Rectal smooth muscle tissue (tissue), 1 donor: ENCODE results near the gene TTC23.

ENCODE experiments used
- H3K27ac ChIP-seq: one replicate; pipeline ENCODE4 v1.7.0; 2013; ENCODE audit warnings: low read depth, low read length, inconsistent platforms
- H3K27me3 ChIP-seq: one replicate; pipeline ENCODE4 v1.7.0; 2013; ENCODE audit warnings: low read length; ENCODE audit not compliant: control insufficient read depth, insufficient read depth
- H3K36me3 ChIP-seq: one replicate; pipeline ENCODE4 v1.7.0; 2013; ENCODE audit warnings: low read length; ENCODE audit not compliant: control insufficient read depth, insufficient read depth
- H3K4me1 ChIP-seq: one replicate; pipeline ENCODE4 v1.7.0; 2013; ENCODE audit warnings: low read length; ENCODE audit not compliant: control insufficient read depth, insufficient read depth
- H3K4me3 ChIP-seq: one replicate; pipeline ENCODE4 v1.7.0; 2013; ENCODE audit warnings: low read length
- H3K9ac ChIP-seq: one replicate; pipeline ENCODE4 v1.7.0; 2013; ENCODE audit warnings: low read length

TTC23 gene

DNA sequence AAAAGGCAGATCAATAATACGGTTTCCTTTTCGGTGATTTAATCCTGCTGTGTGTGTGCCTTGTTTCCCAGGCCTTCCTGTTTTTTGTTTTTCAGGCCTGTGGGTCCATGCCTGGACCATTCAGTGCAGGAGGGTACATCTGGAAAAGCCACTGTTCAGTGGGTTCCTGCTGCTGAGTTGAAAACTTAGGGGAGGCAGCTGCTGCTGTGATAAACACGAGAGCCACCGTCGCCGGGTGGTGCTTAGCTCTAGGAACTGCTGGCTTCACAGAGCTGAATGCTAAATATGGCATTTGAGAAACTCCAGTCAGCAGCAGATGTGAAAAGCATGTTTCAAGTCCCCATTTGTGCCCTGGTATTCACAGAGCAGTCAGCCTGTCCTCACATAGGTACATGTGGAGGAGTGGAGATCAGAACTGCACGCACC is 100.5 kb downstream of the TTC23 start:
- no peaks in the 10 kb centered on the region for H3K27me3 ChIP-seq
- H3K4me3 ChIP-seq: no peak overlapping the region
- peak overlapping the region; percentile 75 for H3K27ac ChIP-seq
- no peak overlapping the region for H3K9ac ChIP-seq
- no peaks in the 10 kb centered on the region for H3K36me3 ChIP-seq
- peaks cover 34% of the 10 kb centered on the region for H3K4me1 ChIP-seq

DNA sequence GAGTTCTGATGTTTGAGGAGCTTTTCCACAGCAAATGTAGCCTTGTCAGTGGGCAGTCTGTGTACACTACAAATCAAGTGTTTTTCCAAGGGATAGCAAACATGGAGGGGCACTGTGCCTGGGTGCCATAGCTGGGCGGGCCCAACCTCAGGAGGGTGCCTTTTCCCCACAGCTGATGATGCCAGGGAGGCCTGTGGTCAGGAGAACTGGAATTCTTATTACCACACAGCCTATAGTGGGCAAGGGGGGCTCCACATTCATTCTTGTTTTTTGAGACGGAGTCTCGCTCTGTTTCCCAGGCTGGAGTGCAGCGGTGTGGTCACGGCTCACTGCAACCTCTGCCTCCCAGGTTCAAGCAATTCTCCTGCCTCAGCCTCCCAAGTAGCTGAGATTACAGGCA is 102.7 kb downstream of the TTC23 start:
- H3K9ac ChIP-seq: no peak overlapping the region
- H3K27me3 ChIP-seq: no peaks in the 10 kb centered on the region
- peak overlapping the region; percentile 79 for H3K27ac ChIP-seq
- H3K4me3 ChIP-seq: no peak overlapping the region
- no peaks in the 10 kb centered on the region for H3K36me3 ChIP-seq
- H3K4me1 ChIP-seq: peaks cover 41% of the 10 kb centered on the region

DNA sequence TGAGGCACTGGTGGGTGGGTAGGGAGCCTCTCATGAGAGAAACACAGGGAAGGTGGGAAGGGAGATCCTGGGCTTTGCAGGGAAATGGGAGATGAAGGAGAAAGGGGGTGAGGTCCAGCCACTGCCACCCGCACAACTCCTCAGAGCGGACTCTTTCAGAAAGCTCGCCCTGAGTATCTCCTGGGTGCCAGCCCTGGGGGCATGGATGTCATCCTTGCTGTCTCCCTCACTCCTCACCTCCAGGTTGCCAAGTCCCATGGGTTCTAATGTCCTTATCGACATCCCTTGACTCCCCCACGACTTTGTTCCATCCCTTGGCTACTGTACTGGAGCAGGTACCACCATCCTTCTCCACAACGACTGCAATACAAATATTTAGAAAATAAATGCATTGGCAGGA is 103.6 kb downstream of the TTC23 start:
- H3K4me3 ChIP-seq: no peak overlapping the region
- no peak overlapping the region for H3K9ac ChIP-seq
- no peaks in the 10 kb centered on the region for H3K36me3 ChIP-seq
- peak overlapping the region; percentile 79 for H3K27ac ChIP-seq
- H3K4me1 ChIP-seq: peaks cover 41% of the 10 kb centered on the region
- no peaks in the 10 kb centered on the region for H3K27me3 ChIP-seq

DNA sequence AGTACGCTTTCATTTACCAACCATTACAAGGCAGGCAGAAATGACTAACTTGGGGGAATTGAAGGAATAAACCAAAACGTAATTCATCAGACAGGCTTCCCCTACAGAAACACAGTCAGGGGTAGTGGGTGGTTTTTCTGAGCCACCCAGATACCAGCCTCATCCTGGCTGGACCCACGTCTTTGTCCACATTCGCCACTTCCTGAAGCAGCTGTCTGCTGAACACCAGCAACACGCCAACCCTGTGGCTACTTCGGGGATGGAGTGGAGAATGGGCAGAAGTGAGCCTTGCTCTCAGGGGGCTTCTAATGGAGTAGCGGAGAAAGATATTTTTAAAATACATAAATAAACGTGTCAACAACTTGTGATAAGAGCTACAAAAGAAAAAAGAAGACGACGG is 104.4 kb downstream of the TTC23 start:
- H3K4me1 ChIP-seq: peaks cover 41% of the 10 kb centered on the region

DNA sequence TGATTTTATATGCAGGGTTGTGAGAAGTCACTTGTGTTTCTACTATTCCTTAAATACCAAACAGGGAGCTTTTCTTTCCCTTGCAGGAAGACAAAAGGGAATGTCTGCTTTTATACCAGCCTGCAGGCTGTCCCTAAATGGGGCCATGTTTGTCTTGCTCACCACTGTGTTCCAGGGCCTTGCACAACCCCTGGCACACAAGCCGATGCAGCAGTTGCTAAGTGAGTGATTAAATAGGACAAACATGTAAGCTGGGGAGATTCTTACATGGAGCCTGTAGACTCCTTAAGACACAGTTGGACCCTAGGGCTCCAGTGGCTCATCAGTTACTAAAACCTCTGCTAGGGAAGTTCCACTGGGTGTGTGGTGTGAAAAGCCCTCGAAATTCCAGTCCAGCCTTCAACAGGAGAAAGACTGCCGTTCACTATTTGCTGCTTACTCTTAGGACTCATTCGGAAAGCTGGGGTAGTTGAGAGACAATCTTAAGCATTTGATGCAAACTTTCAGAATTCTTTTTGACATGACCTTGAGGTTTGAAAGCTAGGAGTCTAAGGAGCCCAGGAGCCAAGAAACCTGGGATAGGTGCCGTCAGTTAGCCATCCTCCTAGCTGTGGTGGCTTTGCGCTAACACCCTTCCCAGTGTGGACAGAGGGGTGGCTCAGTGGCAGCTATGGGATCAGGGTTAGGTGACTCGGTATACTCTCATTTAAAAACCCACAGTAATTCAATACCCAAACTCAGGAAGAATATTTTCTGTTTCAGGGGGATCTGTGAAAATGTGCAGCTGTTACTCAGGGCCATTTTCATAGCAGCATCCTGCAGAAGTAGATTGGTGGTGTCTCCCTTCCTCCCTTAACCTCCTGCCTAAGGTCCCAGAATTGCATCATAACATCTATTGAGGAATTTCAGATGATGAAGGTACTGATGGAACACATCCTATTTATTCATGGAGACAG is 105.4 kb downstream of the TTC23 start:
- Histone ChIP-seq H3K27me3 (no peaks in the 10 kb centered on the region), H3K9ac (no peak overlapping the region), H3K27ac (peak overlapping the region; percentile 79), H3K36me3 (no peaks in the 10 kb centered on the region), H3K4me3 (no peak overlapping the region), H3K4me1 (peaks cover 36% of the 10 kb centered on the region)

More for the DNA sequence above, 104.4 kb downstream of the TTC23 start:
- peak overlapping the region; percentile 79 for H3K27ac ChIP-seq
- no peaks in the 10 kb centered on the region for H3K27me3 ChIP-seq
- H3K9ac ChIP-seq: no peak overlapping the region
- no peak overlapping the region for H3K4me3 ChIP-seq
- H3K36me3 ChIP-seq: no peaks in the 10 kb centered on the region

DNA sequence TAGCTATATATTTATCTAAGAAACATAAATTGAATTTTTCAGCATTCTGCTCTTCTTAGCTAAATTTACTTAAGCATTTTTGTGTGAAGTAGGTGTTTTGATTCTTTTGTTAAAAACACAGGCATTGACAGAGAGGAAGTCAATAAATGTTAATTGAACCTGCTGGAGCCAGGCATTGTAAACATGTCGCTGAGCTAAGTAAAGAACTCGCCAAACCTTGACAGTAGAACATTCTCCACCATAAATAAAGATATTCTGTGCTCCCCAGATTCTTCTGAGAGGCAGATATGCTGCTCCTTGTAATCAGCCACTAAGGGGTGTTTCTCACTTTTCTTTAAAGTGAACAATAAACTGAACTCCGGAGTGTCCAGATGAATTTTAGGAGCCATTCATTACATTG is 106.1 kb downstream of the TTC23 start:
- H3K27ac ChIP-seq: peak overlapping the region; percentile 79
- no peak overlapping the region for H3K9ac ChIP-seq
- no peak overlapping the region for H3K4me3 ChIP-seq
- H3K27me3 ChIP-seq: no peaks in the 10 kb centered on the region
- H3K4me1 ChIP-seq: peaks cover 29% of the 10 kb centered on the region
- H3K36me3 ChIP-seq: no peaks in the 10 kb centered on the region

DNA sequence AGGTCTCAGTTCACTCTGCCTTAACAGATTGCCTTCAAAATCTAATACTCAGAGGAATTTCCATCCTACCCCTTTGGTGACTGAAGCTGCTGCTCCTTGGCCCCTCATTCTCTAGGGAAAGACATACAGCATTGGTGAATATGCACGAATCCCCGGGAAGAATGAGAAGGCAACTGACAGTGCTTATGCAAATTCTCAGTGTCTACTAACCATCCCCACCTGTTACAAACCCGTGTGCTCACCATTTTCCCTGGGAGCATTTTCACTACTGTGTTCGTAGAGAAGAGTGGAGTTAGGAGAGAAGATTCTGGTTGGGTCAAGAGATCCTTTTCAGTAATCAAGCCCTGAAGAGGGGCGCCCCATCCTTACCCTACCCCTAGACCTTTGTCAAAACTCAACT is 106.8 kb downstream of the TTC23 start:
- Histone ChIP-seq H3K9ac (no peak overlapping the region), H3K27me3 (no peaks in the 10 kb centered on the region), H3K4me1 (peaks cover 29% of the 10 kb centered on the region), H3K27ac (peak overlapping the region; percentile 79), H3K4me3 (no peak overlapping the region), H3K36me3 (no peaks in the 10 kb centered on the region)

DNA sequence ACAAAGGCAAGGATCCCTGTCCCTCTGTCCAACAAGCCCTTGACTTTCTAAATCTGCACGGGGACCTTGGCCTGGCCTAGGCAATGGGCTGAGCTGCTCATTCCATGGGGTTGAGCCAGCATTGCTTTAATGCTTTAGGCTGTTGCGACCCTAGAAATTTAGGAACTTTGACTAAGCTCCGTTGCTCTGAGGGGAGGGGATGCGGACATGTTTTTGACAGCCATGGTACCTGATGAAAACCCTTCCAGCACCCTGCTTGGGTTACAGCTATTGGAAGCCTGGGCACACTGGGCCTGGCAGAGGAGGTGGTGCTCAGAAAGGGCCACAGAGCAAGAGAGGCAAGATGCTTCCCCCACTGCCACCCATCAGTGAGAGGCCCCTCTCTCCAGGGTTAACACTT is 107.4 kb downstream of the TTC23 start:
- Histone ChIP-seq H3K9ac (no peak overlapping the region), H3K4me3 (no peak overlapping the region), H3K27me3 (no peaks in the 10 kb centered on the region), H3K27ac (peak overlapping the region; percentile 79), H3K36me3 (no peaks in the 10 kb centered on the region), H3K4me1 (peaks cover 29% of the 10 kb centered on the region)

DNA sequence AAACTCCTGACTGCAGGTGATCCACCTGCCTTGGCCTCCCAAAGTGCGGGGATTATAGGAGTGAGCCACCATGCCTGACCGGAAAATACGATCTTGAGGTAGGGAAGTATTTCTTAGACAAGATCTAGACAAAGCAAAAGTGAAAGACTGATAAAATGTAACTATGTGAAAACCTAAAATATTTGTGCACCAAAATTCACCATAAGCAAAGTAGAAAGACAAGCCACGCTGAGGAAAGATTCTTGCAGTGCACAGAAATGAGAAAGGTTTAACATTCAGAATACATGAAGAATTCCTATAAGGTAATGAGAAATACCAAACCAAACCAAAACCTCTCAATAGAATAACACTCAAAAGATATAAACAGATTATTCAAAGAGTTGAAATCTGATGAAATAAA is 108.8 kb downstream of the TTC23 start:
- no peak overlapping the region for H3K27ac ChIP-seq
- peaks cover 19% of the 10 kb centered on the region for H3K4me1 ChIP-seq
- H3K4me3 ChIP-seq: no peak overlapping the region
- no peak overlapping the region for H3K9ac ChIP-seq
- H3K36me3 ChIP-seq: no peaks in the 10 kb centered on the region
- H3K27me3 ChIP-seq: no peaks in the 10 kb centered on the region

DNA sequence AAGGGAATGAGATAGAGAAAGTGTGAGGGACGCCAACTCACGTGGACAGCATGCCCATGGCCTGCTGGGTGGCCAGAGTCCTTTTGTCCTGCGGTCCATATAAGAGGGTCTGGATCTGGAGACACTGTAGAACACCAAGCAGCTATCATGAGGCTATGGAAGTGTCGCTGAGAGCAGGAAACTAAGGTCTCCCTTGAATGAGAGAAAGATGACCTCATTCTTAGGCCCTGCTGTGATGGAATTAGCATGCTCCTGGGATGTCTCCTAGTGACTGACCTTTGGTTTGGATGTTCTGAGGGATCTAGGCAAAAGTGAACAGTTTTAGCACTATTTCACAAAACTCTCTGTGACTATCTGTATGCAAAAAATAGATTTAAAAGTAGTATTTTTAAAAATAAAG is 110.1 kb downstream of the TTC23 start:
- Histone ChIP-seq H3K27me3 (no peaks in the 10 kb centered on the region), H3K9ac (no peak overlapping the region), H3K27ac (peak overlapping the region; percentile 51), H3K36me3 (no peaks in the 10 kb centered on the region), H3K4me3 (no peak overlapping the region), H3K4me1 (peaks cover 24% of the 10 kb centered on the region)

DNA sequence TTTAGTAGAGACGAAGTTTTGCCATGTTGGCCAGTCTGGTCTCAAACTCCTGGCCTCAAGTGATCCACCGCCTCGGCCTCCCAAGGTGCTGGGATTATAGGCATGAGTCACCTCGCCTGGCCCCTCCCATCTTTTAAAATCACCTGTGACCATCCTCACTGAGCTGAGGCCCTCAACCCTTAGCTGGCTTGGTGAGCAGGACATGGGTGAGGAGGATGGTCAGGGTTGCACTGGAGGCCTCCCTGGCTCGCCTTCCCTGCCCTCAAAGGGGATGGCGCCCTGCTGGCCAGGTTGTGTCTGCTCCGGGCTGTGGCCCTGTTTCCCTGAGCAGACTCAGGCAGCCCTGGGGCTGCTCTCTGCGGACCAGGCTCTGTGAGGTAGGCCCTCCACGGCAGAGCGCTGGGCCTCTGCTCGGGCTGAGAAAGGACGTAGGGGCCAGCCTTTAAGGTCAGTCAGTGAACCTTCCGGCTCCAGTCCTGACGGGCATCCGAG is 110.8 kb downstream of the TTC23 start:
- Histone ChIP-seq H3K36me3 (peaks cover 4% of the 10 kb centered on the region), H3K27ac (peak overlapping the region; percentile 53), H3K9ac (no peak overlapping the region)

DNA sequence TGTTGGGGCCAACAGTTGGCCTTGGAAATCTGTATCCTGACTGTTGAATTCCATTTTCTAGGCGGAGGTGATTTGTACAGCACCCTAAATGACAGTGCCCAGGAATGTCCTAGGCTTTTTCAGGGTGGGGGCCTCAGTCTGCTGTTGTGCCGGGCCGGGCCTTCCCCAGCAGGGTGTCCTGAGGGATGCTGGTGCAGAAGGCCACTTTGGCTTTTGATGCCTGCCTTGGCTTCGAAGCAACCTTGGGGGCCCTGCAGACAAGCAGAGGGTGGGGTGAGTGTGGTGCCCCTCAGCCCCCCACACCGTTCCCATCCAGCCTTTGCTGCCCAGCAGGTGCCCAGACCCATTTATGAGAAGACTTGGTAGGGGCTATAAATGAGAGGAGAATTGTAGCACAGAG is 111.5 kb downstream of the TTC23 start:
- Histone ChIP-seq H3K4me1 (peaks cover 28% of the 10 kb centered on the region), H3K27me3 (no peaks in the 10 kb centered on the region), H3K27ac (peak overlapping the region; percentile 38), H3K9ac (no peak overlapping the region), H3K36me3 (peaks cover 4% of the 10 kb centered on the region), H3K4me3 (no peak overlapping the region)

More for the DNA sequence above, 110.8 kb downstream of the TTC23 start:
- no peak overlapping the region for H3K4me3 ChIP-seq
- H3K4me1 ChIP-seq: peaks cover 26% of the 10 kb centered on the region
- H3K27me3 ChIP-seq: no peaks in the 10 kb centered on the region

DNA sequence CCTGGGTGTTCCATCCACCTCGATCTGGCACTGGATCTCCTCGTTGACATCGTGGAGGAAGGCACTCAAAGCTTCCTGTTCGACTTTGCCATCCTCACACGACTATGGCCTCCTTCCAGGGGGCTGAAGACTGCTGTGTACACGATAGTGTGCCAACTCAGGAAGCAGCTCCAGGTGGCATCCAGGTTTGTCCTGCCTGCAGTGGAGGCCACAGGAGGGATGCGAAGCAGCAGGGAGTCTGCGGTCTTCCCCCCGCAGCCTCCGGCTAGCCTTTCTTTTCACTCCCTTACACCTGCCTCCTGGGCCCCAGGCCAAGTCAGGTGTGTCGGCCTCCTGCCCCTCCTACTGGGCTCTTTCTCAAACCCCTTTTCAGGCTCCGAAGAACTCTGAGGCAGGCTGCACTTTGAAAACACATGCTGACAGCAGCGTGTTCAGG is 112.3 kb downstream of the TTC23 start:
- Histone ChIP-seq H3K27me3 (no peaks in the 10 kb centered on the region), H3K9ac (no peak overlapping the region), H3K27ac (peak overlapping the region; percentile 38), H3K4me3 (no peak overlapping the region), H3K36me3 (peaks cover 4% of the 10 kb centered on the region), H3K4me1 (peaks cover 26% of the 10 kb centered on the region)
